Inflammatory macrophage treated with lipopolysaccharide for 1 hour (primary cell): Measurements from ENCODE around the gene DLG2.
"Not testable (repeated sequence)": the region's sequence is repeated elsewhere in the genome, so short reads cannot be mapped to it uniquely, and the experiment has no call there.

Source experiments
- DNase-seq, 2 donors: peaks; one replicate each; pipeline ENCODE4 v3.0.0-alpha.2; 2020 to 2022

Gene DLG2

GRCh38 chr11:85431319-85431718 lies 195.8 kb downstream of the DLG2 start:
- DNase-seq = no peak

DNA sequence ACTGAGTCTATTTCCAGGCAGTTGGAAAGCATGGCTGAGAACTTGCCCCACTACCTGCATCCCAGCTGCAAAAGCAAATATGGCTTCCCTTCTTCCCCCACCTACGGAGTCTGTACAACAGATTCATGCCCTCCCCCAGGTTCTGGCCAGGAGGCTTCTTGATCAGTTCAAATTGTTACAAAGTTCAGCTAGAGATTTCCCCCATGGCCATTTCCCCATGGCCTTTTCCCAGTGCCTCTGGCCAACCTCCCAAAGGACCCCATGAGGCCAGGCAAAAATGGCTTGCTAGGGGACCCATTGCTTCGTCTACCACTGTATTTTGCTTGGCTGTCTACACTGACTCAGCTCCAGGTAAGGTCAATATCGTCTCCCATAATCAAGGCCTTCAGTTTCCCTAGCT lies 203.3 kb downstream of the DLG2 start:
- no peak for DNase-seq

DNA sequence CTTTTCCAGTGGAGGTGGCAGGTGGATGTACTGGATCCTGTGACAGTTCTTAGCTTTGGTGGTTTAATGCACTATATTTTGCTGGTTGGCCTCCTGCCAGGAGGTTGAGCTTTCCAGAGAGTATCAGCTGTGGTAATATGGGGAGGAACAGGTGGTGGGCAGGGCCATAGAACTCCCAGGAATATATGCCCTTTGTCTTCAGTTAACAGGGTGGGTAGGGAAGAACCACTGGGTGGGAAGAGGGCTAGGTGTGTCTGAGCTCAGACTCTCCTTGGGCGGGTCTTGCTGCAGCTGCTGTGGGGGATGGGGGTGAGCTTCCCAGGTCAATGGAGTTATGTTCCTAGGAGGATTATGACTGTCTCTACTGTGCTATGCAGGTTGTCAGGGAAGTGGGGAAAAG lies 203.8 kb downstream of the DLG2 start:
- DNase-seq = no peak

- DNase-seq = no peak
Observed at GRCh38 chr11:85414175-85414574, 213.0 kb downstream of the DLG2 start.

DNA sequence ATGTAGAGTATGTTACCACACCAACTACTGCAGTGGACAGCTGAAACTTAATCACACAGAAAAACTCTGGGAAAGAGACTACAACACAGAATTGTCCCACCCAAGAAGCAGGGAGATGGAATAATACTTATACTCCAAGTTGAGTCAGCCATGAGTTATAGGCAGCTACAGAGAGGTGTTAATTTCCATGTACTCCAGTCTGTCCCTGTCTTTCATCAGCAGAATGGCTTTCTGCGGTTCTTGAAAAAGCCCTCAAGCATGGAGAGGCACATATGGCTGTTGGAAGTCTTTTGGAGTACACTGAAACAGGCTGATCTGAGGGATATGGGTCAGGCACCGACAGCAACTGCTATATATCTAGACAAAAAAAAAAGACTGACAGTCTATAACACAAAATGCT lies 219.5 kb downstream of the DLG2 start:
- DNase-seq = no peak

- DNase-seq = no peak
Observed at GRCh38 chr11:85406841-85407240, 220.3 kb downstream of the DLG2 start.

- DNase-seq = no peak
Observed at GRCh38 chr11:85406316-85406715, 220.8 kb downstream of the DLG2 start.

- not testable (repeated sequence) for DNase-seq
Observed at GRCh38 chr11:85395515-85396055, 231.6 kb downstream of the DLG2 start.

DNA sequence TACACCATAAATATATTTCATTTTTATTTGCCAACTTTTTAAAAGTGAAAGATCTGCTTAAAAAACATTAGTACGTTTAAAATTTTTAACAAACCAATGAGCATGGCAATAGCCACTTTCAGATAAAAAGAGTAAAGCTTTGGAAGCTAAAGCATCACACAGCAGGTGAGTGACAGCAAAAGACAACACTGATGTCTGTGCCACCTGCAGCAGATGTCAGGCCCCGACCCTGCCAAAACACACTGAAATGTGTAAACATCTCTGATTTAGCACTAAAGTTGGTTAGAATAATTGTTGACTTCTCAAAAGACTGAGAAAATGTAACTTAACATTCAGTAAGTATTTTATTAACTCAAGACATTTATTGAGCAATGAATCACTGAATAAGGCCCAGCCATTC lies 232.9 kb downstream of the DLG2 start:
- DNase-seq = no peak

DNA sequence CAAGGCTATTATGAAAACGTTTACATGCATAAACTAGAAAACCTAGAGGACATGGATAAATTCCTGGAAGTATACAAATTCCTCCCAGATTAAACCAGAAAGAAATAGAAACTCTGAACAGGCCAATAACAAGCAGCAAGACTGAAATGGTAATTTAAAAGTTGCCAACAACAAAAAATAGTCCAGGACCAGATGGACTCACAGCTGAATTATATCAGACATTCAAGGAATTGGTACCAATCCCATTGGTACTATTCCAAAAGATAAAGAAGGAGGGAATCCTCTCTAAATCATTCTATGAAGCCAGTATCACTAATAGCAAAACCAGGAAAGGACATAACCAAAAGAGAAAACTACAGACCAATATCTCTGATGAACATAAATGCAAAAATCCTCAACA lies 236.0 kb downstream of the DLG2 start:
- no peak for DNase-seq

DNA sequence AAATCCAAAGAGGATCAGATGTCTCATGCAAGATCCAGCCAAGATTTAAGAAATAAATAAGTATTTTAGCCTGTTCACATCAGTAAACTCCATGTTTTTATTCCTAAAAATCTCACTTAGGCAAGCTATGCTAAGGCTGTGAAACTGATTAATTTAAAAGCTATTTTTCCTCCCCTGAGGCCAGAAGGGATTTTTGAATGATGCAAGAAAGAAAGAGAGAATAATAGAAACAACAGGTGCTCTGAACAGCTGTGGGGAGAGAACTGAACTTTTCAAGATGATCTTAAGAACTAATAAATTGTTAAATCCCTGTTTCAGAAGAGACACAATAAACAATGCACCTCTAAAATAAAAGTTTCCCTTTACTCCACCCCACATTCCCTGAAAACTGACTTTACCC lies 241.6 kb downstream of the DLG2 start:
- DNase-seq = no peak

DNA sequence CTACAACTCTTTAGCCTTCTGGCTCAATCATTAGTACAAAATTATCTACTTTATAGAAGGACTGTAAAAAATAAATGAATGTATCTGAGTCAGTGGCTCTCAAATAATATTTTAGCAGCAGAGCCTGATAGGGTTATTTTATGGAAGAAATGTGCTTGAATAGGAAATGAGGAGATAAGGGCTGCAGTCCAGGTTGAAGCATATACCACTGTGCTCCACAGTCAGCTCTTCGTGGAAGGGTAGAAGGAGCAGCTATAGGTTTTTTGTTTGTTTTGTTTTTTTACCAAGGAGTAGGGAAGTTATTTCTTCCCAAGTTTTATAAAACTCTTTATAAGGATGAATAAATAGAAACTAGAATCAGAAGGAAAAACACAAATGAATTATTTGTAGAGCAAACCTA lies 242.0 kb downstream of the DLG2 start:
- no peak for DNase-seq

DNA sequence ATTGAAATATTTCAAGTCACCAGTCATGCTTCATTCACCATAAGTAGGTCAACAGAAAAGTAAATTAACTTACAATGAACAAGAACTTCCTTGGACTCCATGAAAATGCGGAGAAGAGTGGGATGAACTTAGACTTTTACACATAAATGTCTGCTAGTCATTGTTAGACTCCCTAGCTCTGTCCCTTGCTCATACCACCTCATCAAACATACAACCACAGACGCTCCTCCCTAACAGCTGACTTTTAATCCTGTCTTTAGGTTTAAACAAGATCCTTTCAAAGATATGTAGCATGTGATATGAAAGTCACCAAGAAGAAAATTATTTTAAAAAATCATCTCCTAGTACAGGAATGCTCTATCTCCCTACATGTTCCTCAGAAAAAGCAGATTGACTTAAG lies 248.1 kb downstream of the DLG2 start:
- DNase-seq = no peak

GRCh38 chr11:85377901-85378300 lies 249.2 kb downstream of the DLG2 start:
- DNase-seq = no peak

GRCh38 chr11:85359859-85360258 lies 267.3 kb downstream of the DLG2 start:
- DNase-seq = no peak

GRCh38 chr11:85355921-85356320 lies 271.2 kb downstream of the DLG2 start:
- no peak for DNase-seq

GRCh38 chr11:85349539-85349938 lies 277.6 kb downstream of the DLG2 start:
- DNase-seq = not testable (repeated sequence)

DNA sequence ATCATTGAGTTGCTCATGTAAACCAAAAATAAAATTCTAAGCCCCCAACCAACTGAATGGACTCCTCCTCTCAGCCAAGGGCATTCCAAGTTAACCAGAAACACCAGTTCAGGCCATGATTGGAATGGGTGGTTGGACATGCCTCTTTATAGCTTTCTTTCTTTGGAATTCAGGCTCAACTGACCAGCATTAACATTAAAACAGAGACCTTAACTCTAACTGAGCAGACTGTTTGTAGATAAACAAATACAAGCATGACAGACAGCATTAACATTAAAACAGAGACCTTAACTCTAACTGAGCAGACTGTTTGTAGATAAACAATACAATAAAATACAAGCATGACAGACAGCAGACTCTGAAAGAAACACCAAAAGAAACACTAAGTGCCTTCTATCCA lies 278.2 kb downstream of the DLG2 start:
- DNase-seq = no peak

DNA sequence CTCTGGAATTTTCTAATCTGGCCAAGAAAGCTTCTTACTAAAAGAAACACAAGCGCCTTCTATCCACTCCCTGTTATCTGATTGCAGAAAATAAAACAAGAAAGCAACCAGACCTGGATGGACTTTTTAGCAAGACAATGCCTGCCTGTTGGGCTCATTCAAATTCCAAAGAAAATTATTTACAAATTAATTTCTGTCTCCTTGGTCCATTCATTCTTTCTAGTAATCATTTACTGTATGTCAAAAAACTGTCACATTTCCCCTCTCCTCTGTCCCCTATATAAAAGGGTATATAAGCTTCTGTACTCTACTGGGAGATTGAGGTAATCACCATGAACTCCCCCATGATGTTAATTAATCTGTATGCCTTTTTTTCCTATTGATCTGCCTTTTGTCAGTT lies 279.9 kb downstream of the DLG2 start:
- no peak for DNase-seq

DNA sequence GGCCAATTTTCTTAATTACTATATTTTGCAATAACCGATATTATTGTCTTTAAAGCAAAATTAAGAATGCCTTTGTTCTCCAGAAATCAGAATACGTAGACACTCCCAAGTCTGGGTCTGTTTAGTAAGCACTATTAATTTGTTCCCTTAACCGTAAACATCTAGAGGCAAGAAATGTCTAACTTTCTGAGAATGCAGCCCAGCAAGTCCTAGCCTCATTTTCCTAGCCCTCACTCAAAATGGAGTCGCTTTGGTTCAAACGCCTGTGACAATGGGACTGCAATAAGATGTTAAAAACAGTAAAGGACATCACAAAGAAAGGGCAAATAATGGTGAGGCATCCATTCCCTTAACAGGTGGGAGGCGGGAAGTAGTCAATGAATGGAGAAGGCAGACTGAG lies 280.7 kb downstream of the DLG2 start:
- no peak for DNase-seq

DNA sequence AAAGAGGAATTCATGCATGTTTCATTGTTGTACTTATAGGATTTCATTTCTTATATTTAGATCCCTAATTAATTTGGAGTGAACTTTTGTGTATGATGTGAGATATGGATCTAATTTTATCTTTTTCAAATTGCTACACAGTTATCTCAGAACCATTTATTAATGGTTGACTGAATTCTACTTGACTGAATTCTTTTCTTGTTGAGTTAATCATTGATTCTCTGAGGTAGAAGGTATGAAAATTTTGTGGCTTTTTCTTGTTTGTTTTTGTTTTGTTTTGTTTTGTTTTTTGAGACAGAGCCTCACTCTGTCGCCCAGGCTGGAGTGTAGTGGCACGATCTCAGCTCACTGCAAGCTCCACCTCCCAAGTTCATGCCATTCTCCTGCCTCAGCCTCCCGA lies 286.3 kb downstream of the DLG2 start:
- DNase-seq = not testable (repeated sequence)

- DNase-seq = peak in 1 of 2 donors; percentile 1
Observed at GRCh38 chr11:85318573-85318972, 308.6 kb downstream of the DLG2 start.

DNA sequence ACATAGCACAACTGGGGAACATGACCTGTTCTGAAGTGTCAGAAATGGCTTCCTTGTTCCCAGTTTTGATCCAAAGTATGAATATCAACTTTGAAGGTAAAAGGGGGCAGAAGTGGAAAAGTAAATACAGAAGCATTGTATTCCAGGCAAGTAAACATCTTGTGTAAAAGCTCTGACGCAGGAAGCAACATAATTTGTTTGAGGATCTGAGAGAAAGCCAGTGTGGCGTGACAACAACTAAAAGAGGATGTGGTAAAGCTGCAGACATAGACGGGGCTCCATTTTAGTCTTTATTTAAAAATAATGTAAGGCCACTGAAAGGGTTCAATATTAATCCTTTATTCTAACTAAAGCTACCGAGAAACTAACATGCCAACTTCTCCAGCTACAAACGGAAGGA lies 310.2 kb downstream of the DLG2 start:
- DNase-seq = peak; percentile 10 to 39

- DNase-seq = no peak
Observed at GRCh38 chr11:85313741-85314140, 313.4 kb downstream of the DLG2 start.

DNA sequence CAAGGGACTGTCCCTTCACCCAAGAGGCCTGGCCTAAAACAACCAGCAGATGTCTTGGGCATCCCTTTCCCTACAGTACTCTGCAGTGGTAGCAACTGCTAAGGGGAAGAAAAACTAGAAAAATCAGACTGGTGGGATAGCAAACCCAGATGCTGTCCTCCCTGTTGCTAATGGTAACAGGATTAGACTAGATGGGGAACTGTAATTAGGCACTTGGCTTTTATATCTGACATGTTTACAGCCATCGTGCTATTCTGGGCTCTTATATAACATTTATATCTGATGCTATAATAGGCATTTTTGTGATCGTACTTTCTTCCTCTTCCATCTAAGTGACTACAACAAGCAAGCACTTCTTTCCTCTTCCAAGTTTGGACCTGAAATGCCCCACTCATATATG lies 316.7 kb downstream of the DLG2 start:
- no peak for DNase-seq

DNA sequence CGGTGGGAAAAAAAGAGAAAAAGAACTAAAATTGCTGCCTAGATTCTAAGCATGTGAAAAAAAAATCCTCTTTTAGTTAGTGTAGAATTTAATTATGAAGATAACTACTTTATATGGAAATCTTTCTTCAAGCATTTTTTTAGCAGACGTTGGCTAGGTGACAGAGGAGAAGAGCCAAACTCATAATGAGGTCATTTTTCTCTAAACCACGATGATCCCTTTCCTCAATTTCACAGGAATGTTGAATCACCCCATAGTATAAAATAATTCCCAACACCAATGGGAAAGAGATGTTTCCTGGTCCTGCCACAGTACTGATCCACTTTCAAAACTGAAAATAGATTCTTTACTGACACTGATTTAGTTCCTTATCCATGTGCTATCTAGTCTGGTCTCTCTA lies 319.8 kb downstream of the DLG2 start:
- DNase-seq = no peak
